DOHH2 (cell line): ENCODE data around the gene EPHA6.
"Not testable (repeated sequence)": the region's sequence is repeated elsewhere in the genome, so short reads cannot be mapped to it uniquely, and the experiment has no call there.

Source experiments
- H3F3A ChIP-seq: fragments of 200-600 bp; sonication (generic), shearing (Covaris generic); 2 replicates; pipeline ENCODE4 v1.6.0; 2016; ENCODE audit warnings: antibody characterized with exemption, mild to moderate bottlenecking; ENCODE audit not compliant: control insufficient read depth, insufficient read depth
- H3K27ac ChIP-seq: fragments of 200-600 bp; sonication (generic); 2 replicates; pipeline ENCODE4 v1.5.1; 2014; ENCODE audit warnings: low read depth, mild to moderate bottlenecking, low read length, moderate library complexity
- H3K27me3 ChIP-seq: fragments of 200-600 bp; sonication (generic); 2 replicates; pipeline ENCODE4 v1.6.1; 2014; ENCODE audit warnings: mild to moderate bottlenecking, low read length, mixed read lengths; ENCODE audit not compliant: control insufficient read depth
- H3K36me3 ChIP-seq: fragments of 200-600 bp; sonication (generic); 2 replicates; pipeline ENCODE4 v1.6.1; 2014; ENCODE audit warnings: mild to moderate bottlenecking, low read length, moderate library complexity, mixed read lengths; ENCODE audit not compliant: control insufficient read depth
- H3K4me1 ChIP-seq: fragments of 200-600 bp; sonication (generic); 2 replicates; pipeline ENCODE4 v1.6.1; 2014; ENCODE audit warnings: mild to moderate bottlenecking, low read length, mixed read lengths; ENCODE audit not compliant: control insufficient read depth
- H3K4me2 ChIP-seq: fragments of 200-600 bp; sonication (generic); 2 replicates; pipeline ENCODE4 v1.6.0; 2014; ENCODE audit warnings: mild to moderate bottlenecking, low read length, moderate library complexity
- H3K4me3 ChIP-seq: fragments of 200-600 bp; sonication (generic); 2 replicates; pipeline ENCODE4 v1.5.1; 2014; ENCODE audit warnings: mild to moderate bottlenecking, low read length, mixed read lengths
- H3K79me2 ChIP-seq: fragments of 200-600 bp; sonication (generic); 2 replicates; pipeline ENCODE4 v1.6.1; 2014; ENCODE audit warnings: mild to moderate bottlenecking, low read length, mixed read lengths; ENCODE audit not compliant: control insufficient read depth
- H3K9me2 ChIP-seq: fragments of 200-600 bp; sonication (generic); replicated peaks from 2 replicates; pipeline ENCODE4 v1.6.1; 2014; ENCODE audit warnings: mild to moderate bottlenecking, low read length, mixed read lengths; ENCODE audit not compliant: control insufficient read depth
- H3K9me3 ChIP-seq: fragments of 200-600 bp; sonication (generic); 2 replicates; pipeline ENCODE4 v1.6.1; 2014; ENCODE audit warnings: antibody characterized with exemption, low read length, mixed read lengths; ENCODE audit not compliant: control insufficient read depth, insufficient read depth
- H4K20me1 ChIP-seq: fragments of 200-600 bp; sonication (generic); 2 replicates; pipeline ENCODE4 v1.6.0; 2014; ENCODE audit warnings: low read depth, mild to moderate bottlenecking, antibody characterized with exemption, low read length, moderate library complexity; ENCODE audit not compliant: control insufficient read depth, insufficient read depth
- CTCF ChIP-seq: fragments of 200-600 bp; sonication (generic); IDR thresholded peaks from one replicate; pipeline ENCODE4 v1.5.1; 2014; ENCODE audit warnings: antibody characterized with exemption, mild to moderate bottlenecking, low read depth, low read length; ENCODE audit not compliant: poor library complexity, severe bottlenecking
- EZH2phosphoT487 ChIP-seq: fragments of 200-600 bp; sonication (generic); IDR thresholded peaks from 2 replicates; pipeline ENCODE4 v1.6.1; 2017; ENCODE audit warnings: borderline replicate concordance, mild to moderate bottlenecking, antibody characterized with exemption, low read length, moderate library complexity, mixed read lengths

Gene EPHA6

GRCh38 chr3:97439373-97439772 is 625.0 kb downstream of the EPHA6 start:
- H3K4me3 ChIP-seq: no peak overlapping the region
- TF ChIP-seq CTCF (no peak), EZH2phosphoT487 (no peak)
- no peaks in the 10 kb centered on the region for H3K4me1 ChIP-seq
- H3K9me3 ChIP-seq: no peaks in the 10 kb centered on the region
- no peaks in the 10 kb centered on the region for H3K27me3 ChIP-seq
- H3F3A ChIP-seq: no peaks in the 10 kb centered on the region
- no peaks in the 10 kb centered on the region for H4K20me1 ChIP-seq
- H3K4me2 ChIP-seq: no peak overlapping the region
- no peaks in the 10 kb centered on the region for H3K79me2 ChIP-seq
- no peaks in the 10 kb centered on the region for H3K9me2 ChIP-seq
- no peak overlapping the region for H3K27ac ChIP-seq
- no peaks in the 10 kb centered on the region for H3K36me3 ChIP-seq

- Histone ChIP-seq H3K4me2 (no peak overlapping the region), H3K9me3 (no peaks in the 10 kb centered on the region), H3K4me1 (no peaks in the 10 kb centered on the region)
Measured at GRCh38 chr3:97464035-97464434, 649.6 kb downstream of the EPHA6 start.

GRCh38 chr3:97470481-97470880 is 656.1 kb downstream of the EPHA6 start:
- Histone ChIP-seq H4K20me1 (no peaks in the 10 kb centered on the region), H3K79me2 (no peaks in the 10 kb centered on the region), H3K4me2 (no peak overlapping the region), H3F3A (no peaks in the 10 kb centered on the region), H3K9me2 (no peaks in the 10 kb centered on the region), H3K4me1 (no peaks in the 10 kb centered on the region), H3K27ac (no peak overlapping the region), H3K4me3 (no peak overlapping the region), H3K27me3 (no peaks in the 10 kb centered on the region), H3K9me3 (no peaks in the 10 kb centered on the region), H3K36me3 (no peaks in the 10 kb centered on the region)
- TF ChIP-seq EZH2phosphoT487: no peak
- no peak for TF ChIP-seq CTCF

More at GRCh38 chr3:97464035-97464434, 649.6 kb downstream of the EPHA6 start:
- Histone ChIP-seq H3F3A (no peaks in the 10 kb centered on the region), H3K79me2 (no peaks in the 10 kb centered on the region), H4K20me1 (no peaks in the 10 kb centered on the region), H3K9me2 (no peaks in the 10 kb centered on the region), H3K36me3 (no peaks in the 10 kb centered on the region), H3K27ac (no peak overlapping the region), H3K4me3 (no peak overlapping the region), H3K27me3 (no peaks in the 10 kb centered on the region)
- no peak for TF ChIP-seq CTCF
- no peak for TF ChIP-seq EZH2phosphoT487

GRCh38 chr3:97479740-97480139 is 665.3 kb downstream of the EPHA6 start:
- no peak for TF ChIP-seq CTCF
- TF ChIP-seq EZH2phosphoT487: no peak
- H3K79me2 ChIP-seq: no peaks in the 10 kb centered on the region
- no peak overlapping the region for H3K4me2 ChIP-seq

GRCh38 chr3:97480696-97481289 is 666.4 kb downstream of the EPHA6 start:
- H3K27me3 ChIP-seq, H3F3A ChIP-seq, H3K79me2 ChIP-seq, H4K20me1 ChIP-seq, H3K4me1 ChIP-seq, H3K27ac ChIP-seq, H3K4me2 ChIP-seq, H3K9me3 ChIP-seq, H3K36me3 ChIP-seq, H3K9me2 ChIP-seq, H3K4me3 ChIP-seq: not testable (repeated sequence)

More at GRCh38 chr3:97479740-97480139, 665.3 kb downstream of the EPHA6 start:
- H3K27me3 ChIP-seq: no peaks in the 10 kb centered on the region
- no peaks in the 10 kb centered on the region for H3K9me3 ChIP-seq
- H3F3A ChIP-seq: no peaks in the 10 kb centered on the region
- H3K9me2 ChIP-seq: no peaks in the 10 kb centered on the region
- H3K27ac ChIP-seq: no peak overlapping the region
- no peak overlapping the region for H3K4me3 ChIP-seq
- no peaks in the 10 kb centered on the region for H3K4me1 ChIP-seq
- H4K20me1 ChIP-seq: no peaks in the 10 kb centered on the region
- no peaks in the 10 kb centered on the region for H3K36me3 ChIP-seq
